Right lung (tissue), 5 donors: ENCODE results near the gene FKBP8. TPM values are rescaled to one million over a fixed set of nuclear protein-coding genes. Genes with fewer than 3 reads are reported as not detected.

Source experiments
- DNase-seq, 2 donors: peaks; one replicate each; pipeline ENCODE4 v3.0.0-alpha.2; 2013
- polyA plus RNA-seq, 5 donors: library from polyadenylated mRNA; unstranded; fragments of 120-200 nt; gene quantifications; one replicate each; pipeline versions ENCODE4 v1.2.1 to v1.2.3, GENCODE V29; 2013; ENCODE audit warnings: inconsistent platforms in 1 of 5, low replicate concordance in 1 of 5; ENCODE audit not compliant: insufficient read length in 5 of 5, insufficient read depth in 1 of 5

FKBP8 gene
- polyA plus RNA-seq, 5 donors, result 161 to 287 (median 204) TPM

- DNase-seq, result no peak
Measured at GRCh38 chr19:18488838-18489626, 54.3 kb downstream of the FKBP8 start.

DNA sequence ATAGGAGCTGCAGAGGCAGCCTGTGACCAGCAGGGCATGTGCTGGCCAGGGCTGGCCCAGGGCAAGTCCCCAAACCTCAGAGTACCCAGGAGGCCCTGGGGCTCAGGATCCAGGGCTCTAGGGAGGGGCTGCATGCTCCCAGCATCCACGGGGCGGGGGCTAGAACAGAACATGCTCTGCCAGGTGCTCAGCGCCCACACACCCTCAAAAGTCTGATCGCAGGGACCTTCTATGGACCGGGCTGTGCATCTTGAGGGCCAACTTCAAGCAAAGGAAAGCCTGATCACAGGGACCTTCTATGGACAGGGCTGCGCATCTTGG is 55.0 kb downstream of the FKBP8 start:
- no peak for DNase-seq

- DNase-seq, result no peak
Measured at GRCh38 chr19:18487576-18488402, 55.6 kb downstream of the FKBP8 start.

GRCh38 chr19:18486746-18487145 is 56.6 kb downstream of the FKBP8 start:
- no peak for DNase-seq

DNA sequence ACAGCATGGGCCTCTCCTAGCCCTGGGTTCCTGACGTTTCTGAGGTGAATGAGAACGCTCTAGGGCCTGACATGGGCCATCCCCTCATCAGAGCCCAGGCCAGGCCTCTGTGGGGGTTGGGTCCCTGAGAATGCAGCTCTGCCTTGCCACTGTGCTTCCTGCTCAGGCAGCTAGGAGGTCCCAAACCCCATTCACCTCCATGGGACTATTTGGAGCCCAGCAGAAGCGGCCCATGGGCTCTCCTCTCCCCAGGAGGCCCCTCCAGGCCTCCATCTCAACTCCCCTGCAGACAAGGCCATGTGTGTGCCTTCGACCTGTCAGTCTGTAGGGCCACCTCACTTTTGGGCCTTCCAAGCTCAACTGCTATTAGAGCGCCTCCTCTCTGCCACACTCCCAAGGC is 58.4 kb downstream of the FKBP8 start:
- DNase-seq, result no peak

DNA sequence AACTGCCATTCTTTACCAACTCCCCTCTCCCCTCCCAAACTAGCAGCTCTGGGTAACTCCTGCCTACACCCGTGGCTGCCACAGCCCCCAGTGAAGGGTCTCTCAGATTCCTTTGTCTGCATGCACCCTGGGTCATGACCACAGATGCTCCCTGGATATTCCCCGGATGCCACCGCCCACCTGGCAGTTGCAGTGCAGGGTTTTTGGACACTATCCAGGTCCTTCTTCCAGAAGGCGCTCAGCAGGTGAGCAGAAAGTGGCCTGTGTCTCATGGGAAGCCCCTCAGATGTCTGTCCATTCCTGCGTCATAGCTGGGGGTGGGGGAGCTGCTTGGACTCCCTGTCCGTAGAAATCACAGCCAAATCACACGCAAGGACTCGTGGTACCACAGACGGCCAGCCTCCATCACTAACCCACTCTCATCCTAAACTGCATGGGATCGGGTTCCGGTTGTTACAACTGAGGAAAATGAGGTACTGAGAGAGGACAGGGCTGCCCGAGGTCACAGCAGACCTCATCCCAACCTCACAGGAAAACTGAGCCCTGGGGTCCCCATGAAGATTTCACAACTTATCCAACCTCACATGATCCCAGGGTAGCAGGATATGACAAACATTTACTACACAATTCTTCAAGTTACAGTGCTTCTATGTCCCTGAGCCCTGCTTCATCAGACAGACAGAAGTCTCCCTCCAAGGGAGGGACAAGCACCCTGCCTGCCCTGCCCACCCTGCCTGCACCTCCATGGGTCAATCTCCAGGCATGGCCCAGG is 60.1 kb downstream of the FKBP8 start:
- DNase-seq, result no peak

Other genes starting within 250 kb of the FKBP8 start
- gene LSM4, start 220.5 kb downstream of the FKBP8 start, polyA plus RNA-seq, result 100 to 1,000 TPM in 1 of 5 donors, 10 to 100 TPM in 4; 73.3 to 103 (median 79.9) TPM
- gene PGPEP1, start 203.0 kb downstream of the FKBP8 start, polyA plus RNA-seq, result 10 to 100 TPM; 13.0 to 25.3 (median 20.2) TPM
- gene GDF15, start 157.4 kb downstream of the FKBP8 start, polyA plus RNA-seq, result 10 to 100 TPM; 17.9 to 43.4 (median 21.5) TPM
- 1 to 10 TPM in 4 of 5 donors, under 1 TPM in 1; 0.80 to 2.3 (median 1.6) TPM for gene LRRC25, start 146.0 kb downstream of the FKBP8 start, polyA plus RNA-seq
- gene SSBP4, start 124.2 kb downstream of the FKBP8 start, polyA plus RNA-seq, result 100 to 1,000 TPM in 1 of 5 donors, 10 to 100 TPM in 4; 48.4 to 133 (median 73.2) TPM
- 100 to 1,000 TPM in 3 of 5 donors, 10 to 100 TPM in 2; 87.8 to 211 (median 117) TPM for gene ISYNA1, start 105.4 kb downstream of the FKBP8 start, polyA plus RNA-seq
- 10 to 100 TPM in 2 of 5 donors, 1 to 10 TPM in 3; 6.9 to 12.4 (median 9.0) TPM for gene ELL, start 21.5 kb downstream of the FKBP8 start, polyA plus RNA-seq
- 10 to 100 TPM; 65.2 to 89.5 (median 73.3) TPM for gene KXD1, start 14.3 kb upstream of the FKBP8 start, polyA plus RNA-seq
- 1,000 to 10,000 TPM in 1 of 5 donors, 100 to 1,000 TPM in 4; 870 to 1,083 (median 885) TPM for gene UBA52, start 28.3 kb upstream of the FKBP8 start, polyA plus RNA-seq
- 10 to 100 TPM; 20.5 to 52.2 (median 24.2) TPM for gene REX1BD, start 45.2 kb upstream of the FKBP8 start, polyA plus RNA-seq
- gene CRLF1, start 63.2 kb upstream of the FKBP8 start, polyA plus RNA-seq, result 100 to 1,000 TPM; 178 to 372 (median 239) TPM
- 10 to 100 TPM; 24.7 to 44.5 (median 32.4) TPM for gene TMEM59L, start 69.3 kb upstream of the FKBP8 start, polyA plus RNA-seq
- 1 to 10 TPM; 3.1 to 9.9 (median 5.3) TPM for gene KLHL26, start 93.5 kb upstream of the FKBP8 start, polyA plus RNA-seq
- 10 to 100 TPM; 12.8 to 26.9 (median 16.0) TPM for gene CRTC1, start 140.1 kb upstream of the FKBP8 start, polyA plus RNA-seq
- under 1 TPM in 1 of 5 donors, not detected in 4; 0.60 TPM for gene COMP, start 247.7 kb upstream of the FKBP8 start, polyA plus RNA-seq